H54 (cell line): Measurements from ENCODE around the gene AMOTL1.

Experiments
- DNase-seq: peaks from one replicate; pipeline ENCODE4 v3.0.0; 2011; ENCODE audit warnings: low spot score, mixed read lengths; ENCODE audit not compliant: insufficient read length
- FAIRE-seq: peaks from 3 replicates; lab custom pipeline; 2011; peaks lifted over from hg19 to GRCh38; lab: Jason Lieb, UNC
- POLR2A ChIP-seq: IDR thresholded peaks from 2 replicates; pipeline ENCODE4 v1.6.1; 2011; ENCODE audit warnings: low read depth, mild to moderate bottlenecking, low read length

The AMOTL1 gene

GRCh38 chr11:94767701-94768601 lies at the start of gene AMOTL1:
Gene AMOTL1, plus strand, starts transcription at chr11:94768356. Its CDS starts 156 bp downstream, at chr11:94768512.
- TF ChIP-seq POLR2A: peak; percentile 41; the same call in 1 of the 2 replicates
- FAIRE-seq (peak; percentile 36), DNase-seq (peak; percentile 57)

GRCh38 chr11:94719876-94720275 lies 48.3 kb upstream of the AMOTL1 start:
- no peak for FAIRE-seq
- no peak for DNase-seq
- TF ChIP-seq POLR2A: no peak

- no peak for TF ChIP-seq POLR2A
- no peak for DNase-seq
- FAIRE-seq: no peak
Observed at GRCh38 chr11:94721565-94722292, 46.4 kb upstream of the AMOTL1 start.

GRCh38 chr11:94722735-94723134 lies 45.4 kb upstream of the AMOTL1 start:
- DNase-seq (no peak), FAIRE-seq (no peak)
- no peak for TF ChIP-seq POLR2A

GRCh38 chr11:94725097-94725496 lies 43.1 kb upstream of the AMOTL1 start:
- FAIRE-seq (no peak), DNase-seq (no peak)
- TF ChIP-seq POLR2A: no peak

GRCh38 chr11:94727819-94728218 lies 40.3 kb upstream of the AMOTL1 start:
- no peak for FAIRE-seq
- TF ChIP-seq POLR2A: no peak
- no peak for DNase-seq

- DNase-seq (no peak), FAIRE-seq (no peak)
- no peak for TF ChIP-seq POLR2A
Observed at GRCh38 chr11:94728541-94728940, 39.6 kb upstream of the AMOTL1 start.

GRCh38 chr11:94728966-94729751 lies 39.0 kb upstream of the AMOTL1 start:
- DNase-seq (no peak), FAIRE-seq (no peak)
- TF ChIP-seq POLR2A: no peak

GRCh38 chr11:94730153-94730552 lies 38.0 kb upstream of the AMOTL1 start:
- no peak for DNase-seq
- no peak for TF ChIP-seq POLR2A
- no peak for FAIRE-seq

GRCh38 chr11:94731880-94732601 lies 36.1 kb upstream of the AMOTL1 start:
- peak; percentile 43 for FAIRE-seq
- DNase-seq: no peak

GRCh38 chr11:94732617-94733281 lies 35.4 kb upstream of the AMOTL1 start:
- DNase-seq (no peak), FAIRE-seq (peak; percentile 60)
- TF ChIP-seq POLR2A: no peak

More at GRCh38 chr11:94731880-94732601, 36.1 kb upstream of the AMOTL1 start:
- TF ChIP-seq POLR2A: no peak

GRCh38 chr11:94734563-94735275 lies 33.4 kb upstream of the AMOTL1 start:
- DNase-seq: no peak
- FAIRE-seq: no peak
- no peak for TF ChIP-seq POLR2A
